HEK293T (cell line): Measurements from ENCODE around the gene DCTD.

Experiments used
- BHLHE40 ChIP-seq: fragments of 450-650 bp; IDR thresholded peaks from 2 replicates; pipeline ENCODE4 v1.6.1; 2016; ENCODE audit warnings: mild to moderate bottlenecking, moderate library complexity, borderline replicate concordance
- ELF4 ChIP-seq: fragments of 450-650 bp; IDR thresholded peaks from 2 replicates; pipeline ENCODE4 v1.6.1; 2017; ENCODE audit warnings: antibody characterized with exemption
- FOXA1 ChIP-seq: fragments of 450-650 bp; IDR thresholded peaks from 2 replicates; pipeline ENCODE4 v1.6.1; 2016; ENCODE audit warnings: mild to moderate bottlenecking
- FOXK2 ChIP-seq: fragments of 450-650 bp; IDR thresholded peaks from 2 replicates; pipeline ENCODE4 v1.6.1; 2016; ENCODE audit warnings: mild to moderate bottlenecking
- FOXM1 ChIP-seq: fragments of 450-650 bp; IDR thresholded peaks from 2 replicates; pipeline ENCODE4 v1.6.1; 2017; ENCODE audit warnings: mild to moderate bottlenecking, borderline replicate concordance
- HDGF ChIP-seq: fragments of 450-650 bp; IDR thresholded peaks from 2 replicates; pipeline ENCODE4 v1.6.1; 2017; ENCODE audit warnings: antibody characterized with exemption, borderline replicate concordance
- LEF1 ChIP-seq: fragments of 450-650 bp; IDR thresholded peaks from 2 replicates; pipeline ENCODE4 v1.6.1; 2017; ENCODE audit warnings: mild to moderate bottlenecking, borderline replicate concordance
- NFRKB ChIP-seq: fragments of 450-650 bp; IDR thresholded peaks from 2 replicates; pipeline ENCODE4 v1.6.1; 2016; ENCODE audit warnings: mild to moderate bottlenecking, moderate library complexity
- PKNOX1 ChIP-seq: fragments of 450-650 bp; IDR thresholded peaks from 2 replicates; pipeline ENCODE4 v1.6.1; 2016
- SP1 ChIP-seq: fragments of 450-650 bp; IDR thresholded peaks from 2 replicates; pipeline ENCODE4 v1.6.1; 2017
- SUZ12 ChIP-seq: fragments of 450-650 bp; IDR thresholded peaks from 2 replicates; pipeline ENCODE4 v1.6.1; 2016; ENCODE audit warnings: mild to moderate bottlenecking
- ZNF384 ChIP-seq: fragments of 450-650 bp; IDR thresholded peaks from 2 replicates; pipeline ENCODE4 v1.6.1; 2016

GRCh38 chr4:182886205-182886604 is 31.0 kb downstream of the DCTD start:
- TF ChIP-seq SP1 = no peak
- no peak for TF ChIP-seq FOXK2
- no peak for TF ChIP-seq FOXA1
- TF ChIP-seq HDGF = no peak
- TF ChIP-seq NFRKB = no peak
- TF ChIP-seq ELF4 = no peak
- no peak for TF ChIP-seq FOXM1
- no peak for TF ChIP-seq BHLHE40
- no peak for TF ChIP-seq ZNF384
- TF ChIP-seq PKNOX1 = no peak
- TF ChIP-seq LEF1 = no peak
- TF ChIP-seq SUZ12 = no peak
